Measurements from ENCODE around the gene PSMG4. TPM values are rescaled to one million over a fixed set of nuclear protein-coding genes. Genes with fewer than 3 reads are reported as not detected.

The PSMG4 gene
- total and polyA plus RNA-seq, 2 of the 8 experiments (the other 6 are each of a cell fraction or from before 2014, with no cell fraction given): 40.6 to 113 TPM

- Histone ChIP-seq H2AFZ (ENCODE audit: low read length) (no peak overlapping the region), H2BK20ac (ENCODE audit: low read length) (no peak overlapping the region), H3K9ac (replicated peaks in 1 of 4; ENCODE audit: extremely low read depth in 1 of 4, low read depth in 3 of 4, low read length in 3 of 4) (no peak overlapping the region), H3K27ac (ENCODE audit: low read depth, low read length) (no peak overlapping the region), H3K4me2 (ENCODE audit: insufficient read depth in 1 of 2, low read depth in 2 of 2, low read length in 2 of 2) (no peak overlapping the region; a peak in 1 of 4 replicates), H3K4ac (replicated peaks; ENCODE audit: insufficient read length, low read depth, low read length) (no peak overlapping the region), H3K9me3 (ENCODE audit: insufficient read depth in 2 of 2, low read depth in 1 of 2, low read length in 1 of 2) (no peaks in the 10 kb centered on the region), H3K14ac (ENCODE audit: insufficient read length) (no peak overlapping the region), H4K91ac (replicated peaks; ENCODE audit: insufficient read length, low read length) (no peak overlapping the region), H3K18ac (ENCODE audit: extremely low read depth, low read length) (no peak overlapping the region), H3K23ac (ENCODE audit: insufficient read length) (no peak overlapping the region), H4K5ac (ENCODE audit: insufficient read length, low read depth, low read length) (no peak overlapping the region), H2AK5ac (ENCODE audit: low read depth, low read length) (no peak overlapping the region), H2BK15ac (ENCODE audit: low read length) (no peak overlapping the region), H3K79me2 (ENCODE audit: control insufficient read depth in 1 of 2, insufficient read depth in 2 of 2, low read length in 2 of 2) (no peaks in the 10 kb centered on the region), H4K8ac (ENCODE audit: extremely low read depth, insufficient read depth, low read length) (no peak overlapping the region), H4K20me1 (replicated peaks in 1 of 2; ENCODE audit: control insufficient read depth in 1 of 2, insufficient read depth in 2 of 2, low read length in 2 of 2) (no peaks in the 10 kb centered on the region), H3K4me3 (ENCODE audit: extremely low read depth in 1 of 4, insufficient read depth in 2 of 4, low read depth in 3 of 4, low read length in 4 of 4) (no peak overlapping the region), H2BK12ac (ENCODE audit: low read depth, low read length) (no peak overlapping the region; the same call in 1 of the 2 replicates), H2BK120ac (replicated peaks; ENCODE audit: low read depth, low read length) (no peak overlapping the region), H2BK5ac (ENCODE audit: low read depth, low read length) (no peak overlapping the region), H3K56ac (replicated peaks; ENCODE audit: insufficient read length, low read depth, low read length) (no peak overlapping the region), H3K27me3 (replicated peaks in 1 of 4; ENCODE audit: control insufficient read depth in 3 of 4, extremely low read depth in 1 of 4, insufficient read depth in 3 of 4, low read length in 3 of 4) (peaks cover 0 to 20% (median 15%) of the 10 kb centered on the region in 4 experiments; a peak in 5 of 7 replicates), H3K79me1 (ENCODE audit: low read depth, low read length) (no peaks in the 10 kb centered on the region; the same call in 1 of the 2 replicates), H3K4me1 (replicated peaks in 1 of 4; ENCODE audit: control insufficient read depth in 3 of 4, insufficient read depth in 4 of 4, low read length in 3 of 4) (peaks cover 5 to 14% (median 9%) of the 10 kb centered on the region in 4 experiments), H3K23me2 (ENCODE audit: low read depth, low read length) (peaks cover 21% of the 10 kb centered on the region), H3K36me3 (ENCODE audit: control insufficient read depth in 2 of 4, insufficient read depth in 4 of 4, low read length in 3 of 4) (no peaks in the 10 kb centered on the region)
- FAIRE-seq: no peak
- 75% methylated on average over 3 of the region's 3 CpGs; no CpG with 5 or more reads in 1 of the 2 experiments for WGBS, 2 experiments (ENCODE audit: extremely low coverage in 1 of 2, insufficient coverage in 1 of 2, insufficient read length in 1 of 2, insufficient replicate concordance in 2 of 2, low coverage in 1 of 2, low lambda C conversion rate in 2 of 2, missing lambda C conversion rate in 1 of 2)
- CTCF ChIA-PET (ENCODE audit: partially characterized antibody): interaction anchor here (0.7 to 17.3 kb wide), 2 partner anchors 11 to 18 kb away, joined by 3 to 263 read pairs; no protein-coding TSS in a partner anchor
- no peak for DNase-seq (ENCODE audit: low read depth in 1 of 2, low spot score in 2 of 2)
- TF ChIP-seq CTBP2 (IDR thresholded peaks at IDR 0.05; ENCODE audit: borderline replicate concordance, insufficient read depth, insufficient read length, low read length): no peak
- no peak for TF ChIP-seq MAFK (IDR thresholded peaks at IDR 0.05; ENCODE audit: low read depth, low read length)
- no peak for TF ChIP-seq POLR2AphosphoS5 (IDR thresholded peaks at IDR 0.05; ENCODE audit: low read depth, low read length)
- no peak for TF ChIP-seq POLR2A (IDR thresholded peaks at IDR 0.05; ENCODE audit: control extremely low read depth in 1 of 2, low read depth in 2 of 2, low read length in 2 of 2)
- POLR2A ChIA-PET (ENCODE audit: partially characterized antibody): interaction anchor here (0.6 to 1.5 kb wide), 3 partner anchors 10 to 336 kb away, joined by 3 to 4 read pairs (median 3); no protein-coding TSS in a partner anchor
Measured at GRCh38 chr6:3233904-3234303, 24.8 kb upstream of the PSMG4 start.

Data from H1 (cell line).